Subcutaneous preadipocyte (primary cell): ENCODE results near the gene FGFBP1. TPM values are rescaled to one million over a fixed set of nuclear protein-coding genes. Genes with fewer than 3 reads are reported as not detected.

Source experiments
- total RNA-seq: library from RNA; depleted of rRNA; stranded (reverse); fragments of >200 nt; gene quantifications from 2 replicates; pipeline ENCODE4 v1.2.3, GENCODE V29; 2012

The FGFBP1 gene
- total RNA-seq: under 0.01 TPM in 1 of 2 replicates, not detected in the other

GRCh38 chr4:15938640-15939039 is at the start of gene FGFBP1:
FGFBP1 (minus strand) TSS chr4:15938740; CDS start chr4:15936632, 2,108 bp downstream.

GRCh38 chr4:15963001-15963451 is 24.5 kb upstream of the FGFBP1 start, which contains the start of gene FGFBP2:
FGFBP2 (minus strand) TSS chr4:15963175; CDS start chr4:15963129, 46 bp downstream.

Other genes with a start within 250 kb of the FGFBP1 start
- gene BST1, start 235.7 kb downstream of the FGFBP1 start, total RNA-seq: 5.3 and 5.9 TPM in 2 replicates
- gene CD38, start 160.4 kb downstream of the FGFBP1 start, total RNA-seq: under 0.01 TPM in 1 of 2 replicates, not detected in the other
- not detected in 2 replicates for gene FGFBP2, start 24.4 kb upstream of the FGFBP1 start, total RNA-seq
- gene PROM1, start 145.3 kb upstream of the FGFBP1 start, total RNA-seq: not detected in 2 replicates